GM12865 (cell line): ENCODE data around the gene DNPEP.

Experiments
- DNase-seq: peaks from one replicate; pipeline ENCODE4 v3.0.0; 2010; ENCODE audit warnings: low read depth
- H3K4me3 ChIP-seq: 2 replicates; pipeline ENCODE4 v1.5.1; 2011; ENCODE audit warnings: mild to moderate bottlenecking, low read depth, low read length, control low read depth
- TF ChIP-seq, protein P1 (sequence below): IDR thresholded peaks from 2 replicates; pipeline ENCODE4 v1.5.1; 2011; ENCODE audit warnings: low read length, control low read depth, low read depth, inconsistent platforms; ENCODE audit not compliant: insufficient read depth; ENCODE audit errors: missing control alignments

The DNPEP gene

DNA sequence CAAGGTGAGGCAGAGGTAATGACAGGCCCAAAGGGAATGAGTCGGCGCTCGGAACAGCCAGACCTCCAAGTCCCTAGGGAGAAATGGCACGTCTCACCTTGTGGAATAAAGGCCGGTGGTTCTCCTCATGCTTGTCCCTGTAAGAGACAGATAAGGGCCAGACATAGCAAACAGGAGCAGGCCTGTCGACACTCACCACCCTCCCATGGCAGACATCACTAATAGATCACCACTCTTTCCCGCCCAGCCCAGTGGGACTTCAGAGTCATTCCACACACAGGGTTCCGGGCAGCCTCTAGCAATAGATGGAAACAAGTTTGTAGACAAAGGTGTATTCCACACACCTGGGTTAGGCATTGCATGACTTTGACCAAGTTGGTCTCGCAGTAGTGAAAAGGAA is 6.3 kb downstream of the DNPEP start:
- H3K4me3 ChIP-seq, result no peak overlapping the region
- TF ChIP-seq, protein P1, sequence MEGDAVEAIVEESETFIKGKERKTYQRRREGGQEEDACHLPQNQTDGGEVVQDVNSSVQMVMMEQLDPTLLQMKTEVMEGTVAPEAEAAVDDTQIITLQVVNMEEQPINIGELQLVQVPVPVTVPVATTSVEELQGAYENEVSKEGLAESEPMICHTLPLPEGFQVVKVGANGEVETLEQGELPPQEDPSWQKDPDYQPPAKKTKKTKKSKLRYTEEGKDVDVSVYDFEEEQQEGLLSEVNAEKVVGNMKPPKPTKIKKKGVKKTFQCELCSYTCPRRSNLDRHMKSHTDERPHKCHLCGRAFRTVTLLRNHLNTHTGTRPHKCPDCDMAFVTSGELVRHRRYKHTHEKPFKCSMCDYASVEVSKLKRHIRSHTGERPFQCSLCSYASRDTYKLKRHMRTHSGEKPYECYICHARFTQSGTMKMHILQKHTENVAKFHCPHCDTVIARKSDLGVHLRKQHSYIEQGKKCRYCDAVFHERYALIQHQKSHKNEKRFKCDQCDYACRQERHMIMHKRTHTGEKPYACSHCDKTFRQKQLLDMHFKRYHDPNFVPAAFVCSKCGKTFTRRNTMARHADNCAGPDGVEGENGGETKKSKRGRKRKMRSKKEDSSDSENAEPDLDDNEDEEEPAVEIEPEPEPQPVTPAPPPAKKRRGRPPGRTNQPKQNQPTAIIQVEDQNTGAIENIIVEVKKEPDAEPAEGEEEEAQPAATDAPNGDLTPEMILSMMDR, result no peak
- no peak for DNase-seq

DNA sequence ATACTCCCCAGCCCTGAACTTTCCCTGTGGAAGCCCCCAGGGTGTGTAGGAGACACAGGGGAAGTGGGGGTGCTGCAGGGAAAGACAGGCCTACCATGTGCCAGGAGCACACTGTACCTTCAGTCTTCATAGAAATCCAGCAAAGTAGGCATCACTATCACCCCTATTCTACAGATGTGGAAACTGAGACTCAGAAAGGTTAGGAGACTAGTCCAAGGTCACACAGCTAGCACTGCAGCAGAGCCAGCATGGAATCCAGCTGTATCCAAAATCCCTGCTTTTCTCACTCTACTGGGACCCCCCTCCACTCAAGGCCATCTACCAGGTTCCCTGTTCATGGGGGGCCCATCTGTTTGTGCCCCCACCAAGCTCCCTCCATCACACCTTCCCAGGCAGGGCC is 6.8 kb downstream of the DNPEP start:
- H3K4me3 ChIP-seq, result no peak overlapping the region
- no peak for DNase-seq
- TF ChIP-seq, protein P1, result no peak

DNA sequence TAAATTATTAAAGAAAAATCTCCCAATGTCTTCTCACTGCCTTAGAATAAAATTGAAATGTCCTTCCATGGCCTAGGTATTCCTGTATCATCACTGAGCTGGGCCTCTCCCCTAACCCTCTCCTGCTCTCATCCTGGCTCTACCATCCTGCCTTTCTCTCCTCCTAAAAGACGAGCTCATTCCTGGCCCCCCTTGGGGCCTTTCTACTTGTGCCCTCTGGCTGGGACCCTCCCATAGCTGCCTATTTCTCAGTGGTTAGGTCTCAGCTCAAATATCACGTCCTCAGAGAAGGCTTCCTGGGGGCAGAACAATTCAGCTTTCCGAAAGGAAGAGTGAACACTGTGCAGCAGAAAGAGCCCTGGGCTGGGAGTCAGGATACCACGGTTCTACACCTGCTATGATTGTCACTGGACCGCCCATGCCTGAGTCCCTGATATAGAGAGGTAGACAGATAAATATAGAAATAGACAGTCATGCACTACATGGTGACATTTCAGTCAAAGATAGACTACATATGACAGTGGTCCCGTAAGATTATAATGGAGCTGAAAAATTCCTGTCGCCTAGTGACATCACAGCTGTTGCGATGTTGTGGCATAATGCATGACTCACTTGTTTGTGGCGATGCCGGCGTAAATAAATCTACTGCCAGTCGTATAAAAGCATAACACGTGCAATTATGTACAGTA is 9.4 kb downstream of the DNPEP start:
- no peak overlapping the region for H3K4me3 ChIP-seq
- TF ChIP-seq, protein P1, result no peak
- no peak for DNase-seq

DNA sequence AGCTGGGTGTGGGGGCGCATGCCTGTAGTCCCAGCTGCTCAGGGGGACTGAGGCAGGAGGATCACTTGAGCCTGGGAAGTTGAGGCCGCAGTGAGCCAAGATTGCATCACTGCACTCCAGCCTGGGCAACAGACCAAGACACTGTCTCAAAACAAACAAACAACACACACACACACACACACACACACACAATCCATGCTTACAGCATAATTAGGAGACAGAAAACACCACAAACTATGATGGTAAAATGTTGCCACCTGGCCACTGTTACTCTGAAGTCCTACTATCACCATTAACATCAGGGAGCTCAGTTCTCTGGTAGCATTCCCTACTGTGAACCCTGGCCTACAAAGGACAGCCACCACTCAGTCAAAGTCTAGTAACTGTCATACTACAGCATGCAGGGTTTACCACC is 18.3 kb downstream of the DNPEP start:
- DNase-seq, result no peak
- no peak overlapping the region for H3K4me3 ChIP-seq
- TF ChIP-seq, protein P1, result no peak

DNA sequence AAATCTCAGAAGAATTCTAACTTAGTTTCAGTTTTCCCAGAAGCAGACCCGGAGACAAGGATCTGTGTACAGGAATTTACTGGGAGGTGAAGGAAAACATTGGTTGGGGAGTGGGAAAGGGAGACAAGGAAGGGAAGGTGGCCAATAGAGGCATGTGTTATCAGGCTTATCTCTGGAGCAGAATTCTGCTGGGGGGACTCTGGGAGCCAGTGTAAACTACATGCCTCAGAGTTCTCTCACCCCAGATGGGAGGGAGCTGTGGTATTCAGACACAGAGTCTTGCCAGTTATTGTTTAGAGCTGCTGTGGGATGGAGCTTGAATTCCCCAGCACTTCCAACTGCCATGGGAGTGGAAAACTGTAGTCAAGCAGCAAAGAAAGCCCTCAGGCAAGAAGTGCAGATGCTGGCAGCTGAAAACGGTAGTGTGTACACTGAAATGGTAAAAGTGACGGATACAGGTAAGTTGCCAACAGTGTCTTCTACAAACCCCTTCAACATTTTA is 19.0 kb downstream of the DNPEP start:
- H3K4me3 ChIP-seq, result no peak overlapping the region
- TF ChIP-seq, protein P1, result no peak

DNA sequence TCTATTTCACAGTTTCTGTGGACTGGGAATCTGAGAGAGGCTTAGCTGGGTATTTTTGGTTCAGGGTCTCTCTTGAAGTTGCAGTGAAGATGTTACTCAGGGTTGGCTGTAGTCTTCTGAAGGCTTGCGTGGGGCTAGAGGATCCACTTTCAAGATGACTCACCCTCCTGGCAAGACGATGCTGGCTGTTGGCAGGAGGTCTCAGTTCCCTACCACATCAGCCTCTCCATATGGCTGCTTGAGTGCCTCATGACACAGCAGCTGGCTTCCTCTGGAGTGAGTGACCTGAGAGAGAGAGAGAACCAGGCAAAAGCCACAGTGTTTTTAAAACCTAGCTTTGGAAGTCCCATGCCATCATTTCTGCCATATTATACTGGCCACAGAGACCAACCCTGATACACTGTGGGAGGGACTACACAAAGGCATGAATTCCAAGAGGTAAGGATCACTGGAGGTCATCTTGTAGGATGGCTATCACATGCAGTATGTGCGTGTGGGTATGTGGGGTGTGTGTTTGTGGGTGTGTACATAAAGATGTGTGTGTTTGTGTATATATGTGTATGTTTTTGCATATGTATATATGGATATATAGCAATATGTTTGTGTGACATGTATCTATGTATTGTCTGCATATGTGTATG is 25.1 kb downstream of the DNPEP start:
- DNase-seq, result peak; percentile 76
- no peak overlapping the region for H3K4me3 ChIP-seq
- TF ChIP-seq, protein P1, result no peak

More for the DNA sequence above, 19.0 kb downstream of the DNPEP start:
- DNase-seq, result no peak
